Measurements from ENCODE around the gene TMPRSS2.

The TMPRSS2 gene

GRCh38 chr21:41509733-41510132 is 1.8 kb upstream of the TMPRSS2 start:
- DNase-seq (ENCODE audit: low spot score), result no peak

- DNase-seq (ENCODE audit: low spot score), result no peak
Measured at GRCh38 chr21:41509145-41509496, 1.2 kb upstream of the TMPRSS2 start.

- DNase-seq (ENCODE audit: low spot score), result no peak
Measured at GRCh38 chr21:41508415-41509144, 622 bp upstream of the TMPRSS2 start.

- DNase-seq (ENCODE audit: low spot score), result no peak
Measured at GRCh38 chr21:41506611-41507520, 1.1 kb downstream of the TMPRSS2 start.

GRCh38 chr21:41506005-41506594 is 1.9 kb downstream of the TMPRSS2 start:
- no peak for DNase-seq (ENCODE audit: low spot score)

- DNase-seq (ENCODE audit: low spot score), result no peak
Measured at GRCh38 chr21:41504030-41504429, 3.9 kb downstream of the TMPRSS2 start.

- DNase-seq (ENCODE audit: low spot score), result no peak
Measured at GRCh38 chr21:41503331-41503730, 4.6 kb downstream of the TMPRSS2 start.

GRCh38 chr21:41501919-41502318 is 6.0 kb downstream of the TMPRSS2 start:
- no peak for DNase-seq (ENCODE audit: low spot score)

- DNase-seq (ENCODE audit: low spot score), result no peak
Measured at GRCh38 chr21:41500931-41501381, 7.0 kb downstream of the TMPRSS2 start.

GRCh38 chr21:41500363-41500762 is 7.6 kb downstream of the TMPRSS2 start:
- DNase-seq (ENCODE audit: low spot score), result no peak

- DNase-seq (ENCODE audit: low spot score), result no peak
Measured at GRCh38 chr21:41499920-41500319, 8.0 kb downstream of the TMPRSS2 start.

- no peak for DNase-seq (ENCODE audit: low spot score)
Measured at GRCh38 chr21:41497788-41498187, 10.2 kb downstream of the TMPRSS2 start.

GRCh38 chr21:41497008-41497407 is 10.9 kb downstream of the TMPRSS2 start:
- no peak for DNase-seq (ENCODE audit: low spot score)

GRCh38 chr21:41494242-41494641 is 13.7 kb downstream of the TMPRSS2 start:
- no peak for DNase-seq (ENCODE audit: low spot score)

GRCh38 chr21:41491412-41491811 is 16.5 kb downstream of the TMPRSS2 start:
- no peak for DNase-seq (ENCODE audit: low spot score)

- DNase-seq (ENCODE audit: low spot score), result no peak
Measured at GRCh38 chr21:41490330-41490729, 17.6 kb downstream of the TMPRSS2 start.

- DNase-seq (ENCODE audit: low spot score), result no peak
Measured at GRCh38 chr21:41489329-41489728, 18.6 kb downstream of the TMPRSS2 start.

GRCh38 chr21:41488080-41488479 is 19.9 kb downstream of the TMPRSS2 start:
- no peak for DNase-seq (ENCODE audit: low spot score)

- DNase-seq (ENCODE audit: low spot score), result no peak
Measured at GRCh38 chr21:41487082-41487481, 20.9 kb downstream of the TMPRSS2 start.

- DNase-seq (ENCODE audit: low spot score), result no peak
Measured at GRCh38 chr21:41483973-41484372, 24.0 kb downstream of the TMPRSS2 start.

GRCh38 chr21:41483415-41483814 is 24.5 kb downstream of the TMPRSS2 start:
- DNase-seq (ENCODE audit: low spot score), result no peak

- DNase-seq (ENCODE audit: low spot score), result no peak
Measured at GRCh38 chr21:41482980-41483379, 25.0 kb downstream of the TMPRSS2 start.

- no peak for DNase-seq (ENCODE audit: low spot score)
Measured at GRCh38 chr21:41482301-41482700, 25.7 kb downstream of the TMPRSS2 start.

Measured in hematopoietic multipotent progenitor cell treated with erythropoietin and hydrocortisone succinate and interleukin-3 and kit ligand, for 15 days (in vitro differentiated cells).